Fibroblast of peridontal ligament (primary cell): Measurements from ENCODE around the gene PEX5.

ENCODE experiments used
- DNase-seq: peaks from one replicate; pipeline ENCODE4 v3.0.0-alpha.2; 2010; ENCODE audit errors: extremely low read depth

The PEX5 gene

DNA sequence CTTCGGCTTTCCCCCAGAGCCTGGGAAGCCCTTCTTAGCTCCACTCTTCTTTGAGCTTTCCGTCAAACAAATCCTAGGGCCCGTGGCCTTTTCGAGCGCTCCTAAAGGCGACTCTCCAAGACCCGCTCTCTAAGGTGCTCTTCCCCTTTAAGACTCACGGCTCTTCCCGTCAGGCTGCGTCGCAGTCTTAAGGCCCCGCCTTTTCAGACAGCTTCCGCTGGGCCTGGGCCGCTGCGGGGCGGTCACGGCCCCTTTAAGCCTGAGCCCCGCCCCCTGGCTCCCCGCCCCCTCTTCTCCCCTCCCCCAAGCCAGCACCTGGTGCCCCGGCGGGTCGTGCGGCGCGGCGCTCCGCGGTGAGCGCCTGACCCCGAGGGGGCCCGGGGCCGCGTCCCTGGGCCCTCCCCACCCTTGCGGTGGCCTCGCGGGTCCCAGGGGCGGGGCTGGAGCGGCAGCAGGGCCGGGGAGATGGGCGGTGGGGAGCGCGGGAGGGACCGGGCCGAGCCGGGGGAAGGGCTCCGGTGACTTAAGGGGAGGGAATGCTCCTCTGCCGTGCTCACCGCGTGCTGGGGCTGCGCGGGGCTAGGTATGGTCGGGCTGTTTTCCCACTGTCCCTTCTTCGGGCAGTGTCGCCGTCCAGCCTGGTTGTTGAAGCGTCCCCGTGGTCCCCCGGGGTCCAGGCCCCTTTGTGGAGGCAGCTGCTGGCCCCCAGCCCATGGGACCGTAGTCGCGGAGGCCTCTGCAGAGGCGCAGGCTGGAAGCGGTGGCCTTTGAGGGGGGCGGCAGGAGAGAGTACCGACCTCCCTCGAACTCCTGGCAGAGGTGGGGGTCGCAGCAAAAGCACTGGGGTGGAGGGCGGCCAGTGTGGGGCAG lies at the start of gene PEX5:
Gene PEX5 (plus strand): TSS at position 289 of the 870 bp plus-strand sequence. CDS start 692 bp downstream, outside the sequence.
- DNase-seq: peak; percentile 90

DNA sequence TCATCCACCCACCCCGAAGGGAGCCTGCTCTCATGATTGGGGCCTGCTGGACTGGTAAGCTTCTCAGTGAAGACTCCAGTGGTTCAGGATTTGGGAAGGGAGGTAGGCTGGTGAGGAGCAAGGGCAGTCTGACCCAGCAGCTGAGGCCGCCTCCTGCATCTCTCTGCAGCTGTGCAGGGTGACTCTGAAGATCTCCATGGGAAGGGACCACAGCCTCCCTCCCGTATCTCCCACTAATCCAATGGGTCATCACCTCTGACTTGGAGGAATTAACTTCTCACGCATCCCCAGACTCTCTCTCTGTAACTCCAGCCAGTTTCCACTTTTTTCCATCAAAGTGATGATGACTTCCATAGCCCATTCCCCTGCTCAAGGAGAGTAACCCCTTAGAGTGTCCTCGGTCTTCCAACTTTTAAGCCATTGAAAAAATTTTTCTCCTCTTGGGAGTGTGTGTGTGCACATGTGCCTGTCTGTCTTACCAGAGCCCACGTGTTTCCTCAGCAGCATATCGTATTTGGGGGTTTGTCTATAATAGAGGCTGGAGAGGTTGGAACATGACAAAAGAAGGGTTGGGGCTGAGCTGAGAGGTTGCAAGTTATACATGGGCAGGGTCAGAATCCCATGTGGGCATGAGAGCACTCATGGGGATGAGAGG lies 48.0 kb upstream of the PEX5 start:
- DNase-seq: no peak

DNA sequence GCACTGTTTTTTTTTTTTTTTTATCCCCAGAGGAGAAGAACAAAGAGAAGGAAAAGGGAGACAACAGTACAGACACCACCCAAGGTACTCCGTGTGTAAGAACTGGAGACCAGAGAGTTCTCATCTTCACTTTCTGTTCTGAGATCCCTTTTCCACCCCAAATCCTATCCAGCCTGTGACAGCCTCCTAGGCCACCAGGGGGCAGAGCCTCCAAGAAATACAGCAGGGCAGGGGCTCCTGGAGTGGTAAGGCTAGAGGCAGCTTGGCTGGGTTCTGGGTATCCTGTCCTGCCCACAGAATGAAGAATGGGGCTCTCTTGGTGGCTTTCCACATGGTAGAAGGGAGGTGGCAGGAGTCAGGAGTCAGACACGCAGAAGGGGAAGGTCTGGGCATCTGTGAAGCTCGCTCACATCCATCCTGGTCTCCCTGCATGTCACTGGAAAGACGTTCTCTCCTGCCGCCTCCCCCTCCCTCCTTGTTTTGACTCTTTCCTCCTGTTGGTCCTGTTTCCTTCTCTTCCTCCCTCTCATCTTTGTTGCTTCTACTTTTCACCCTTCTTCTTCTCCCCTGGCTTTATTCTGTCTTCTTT lies 47.3 kb upstream of the PEX5 start:
- DNase-seq: peak; percentile 47

DNA sequence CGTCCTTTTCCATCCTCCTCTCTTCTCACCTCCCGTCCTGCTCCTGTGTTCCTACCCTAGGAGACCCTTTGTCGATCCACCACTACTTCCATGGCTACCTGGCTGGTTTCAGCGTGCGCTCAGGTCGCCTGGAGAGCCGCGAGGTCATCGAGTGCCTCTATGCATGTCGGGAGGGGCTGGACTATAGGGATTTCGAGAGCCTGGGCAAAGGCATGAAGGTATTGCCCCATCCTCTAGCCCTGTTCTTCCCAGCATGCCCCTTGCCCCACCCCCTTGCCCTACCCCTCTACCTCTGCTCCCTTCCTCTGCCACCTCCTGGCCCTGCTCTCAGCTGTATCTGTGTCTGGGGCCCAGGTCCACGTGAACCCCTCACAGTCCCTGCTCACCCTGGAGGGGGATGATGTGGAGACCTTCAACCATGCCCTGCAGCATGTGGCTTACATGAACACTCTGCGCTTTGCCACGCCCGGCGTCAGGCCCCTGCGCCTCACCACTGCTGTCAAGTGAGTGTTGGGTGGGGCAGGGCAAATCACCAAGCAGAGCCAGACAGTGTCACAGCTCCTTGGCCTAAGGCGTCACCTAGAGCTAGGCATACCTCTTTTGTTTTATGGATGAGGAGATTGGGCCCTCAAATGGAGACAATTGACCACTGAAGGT lies 46.5 kb upstream of the PEX5 start:
- DNase-seq: no peak

DNA sequence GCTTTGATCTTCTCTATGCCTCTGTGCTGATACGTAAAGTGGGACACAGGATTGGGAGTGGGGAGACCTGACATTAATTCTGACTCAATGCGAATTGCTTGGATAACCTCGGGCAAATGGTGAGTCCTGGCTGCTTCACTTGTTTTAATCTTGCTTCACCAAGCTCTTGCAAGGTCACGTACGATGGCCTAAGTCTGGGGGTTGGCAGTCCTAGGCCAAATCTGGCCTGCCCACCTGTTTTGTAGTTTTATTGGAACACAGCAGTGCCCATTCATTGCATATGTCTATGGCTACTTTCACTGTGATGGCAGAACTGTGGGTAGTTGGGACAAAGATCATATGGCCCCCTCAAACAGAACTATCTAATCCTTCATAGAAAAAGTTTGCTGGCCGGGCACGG lies 45.9 kb upstream of the PEX5 start:
- no peak for DNase-seq

DNA sequence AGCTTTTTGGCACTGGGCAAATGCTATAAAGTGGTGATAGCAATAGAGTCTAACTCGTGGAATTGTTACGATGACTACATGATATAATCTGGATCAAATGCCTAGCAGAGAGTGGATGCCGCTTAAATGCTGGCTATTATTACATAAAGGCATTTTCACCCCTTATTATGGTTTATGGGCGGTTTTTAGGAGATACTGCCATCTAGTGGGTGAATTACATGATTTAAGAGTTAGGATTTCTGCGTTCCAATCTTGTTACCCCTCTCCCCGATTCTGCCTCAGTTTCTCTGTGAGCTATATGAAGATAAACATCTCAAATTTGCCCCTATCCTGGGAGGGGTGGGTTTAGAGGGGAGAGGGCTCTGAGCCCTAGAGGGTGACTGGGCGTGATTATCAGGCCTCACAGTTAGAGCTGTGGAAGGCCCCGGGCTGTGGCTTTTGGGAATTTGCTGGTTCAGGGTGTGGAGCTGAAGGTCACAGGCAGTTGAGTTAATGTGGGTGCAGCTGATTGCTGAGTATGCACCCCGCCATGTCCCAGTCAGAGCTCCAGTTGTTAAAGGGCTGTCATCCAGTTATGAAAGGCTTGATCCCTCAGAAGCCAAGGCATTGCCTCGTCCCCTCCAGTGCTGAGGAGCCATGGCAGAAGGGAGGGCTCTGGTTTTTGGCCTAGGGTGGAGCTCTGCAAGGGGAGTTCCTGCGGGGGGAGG lies 44.9 kb upstream of the PEX5 start:
- DNase-seq: peak; percentile 72

DNA sequence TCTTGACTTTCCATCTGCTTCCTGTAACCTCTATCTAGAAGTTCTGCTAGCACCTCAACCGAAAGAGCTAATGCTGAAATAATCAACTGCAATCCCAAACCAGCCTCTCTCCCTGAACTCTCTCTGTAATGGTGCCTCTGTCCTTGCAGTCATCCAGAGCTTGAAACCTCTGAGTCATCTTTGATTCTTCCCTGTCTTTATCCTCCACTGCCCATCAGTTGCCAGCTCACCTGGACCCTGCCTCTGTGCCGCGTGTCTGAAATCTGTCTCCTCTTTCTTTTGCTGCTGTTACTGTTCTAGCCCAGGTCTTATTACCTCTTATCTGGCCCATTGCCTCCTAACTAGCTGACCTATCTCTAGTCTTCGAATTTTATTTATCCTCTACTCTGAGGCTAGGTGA lies 43.8 kb upstream of the PEX5 start:
- no peak for DNase-seq

DNA sequence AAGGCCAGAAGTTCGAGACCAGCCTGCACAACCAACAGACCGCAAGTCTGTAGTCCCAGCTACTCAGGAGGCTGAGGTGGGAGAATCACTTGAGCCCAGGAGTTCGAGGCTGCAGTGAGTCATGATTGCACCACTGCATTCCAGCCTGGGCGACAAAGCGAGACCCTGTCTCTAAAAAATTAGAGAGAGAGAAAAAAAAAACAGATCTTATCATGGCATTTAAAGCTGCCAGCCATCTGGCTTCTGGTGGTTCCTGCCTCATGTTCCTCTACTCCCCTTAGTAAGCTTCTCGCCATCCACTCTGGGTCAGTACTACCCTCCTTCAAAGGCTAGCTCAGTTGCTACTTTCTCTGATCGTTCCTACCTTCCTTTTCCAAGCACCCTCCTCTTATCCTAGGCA lies 43.3 kb upstream of the PEX5 start:
- no peak for DNase-seq

DNA sequence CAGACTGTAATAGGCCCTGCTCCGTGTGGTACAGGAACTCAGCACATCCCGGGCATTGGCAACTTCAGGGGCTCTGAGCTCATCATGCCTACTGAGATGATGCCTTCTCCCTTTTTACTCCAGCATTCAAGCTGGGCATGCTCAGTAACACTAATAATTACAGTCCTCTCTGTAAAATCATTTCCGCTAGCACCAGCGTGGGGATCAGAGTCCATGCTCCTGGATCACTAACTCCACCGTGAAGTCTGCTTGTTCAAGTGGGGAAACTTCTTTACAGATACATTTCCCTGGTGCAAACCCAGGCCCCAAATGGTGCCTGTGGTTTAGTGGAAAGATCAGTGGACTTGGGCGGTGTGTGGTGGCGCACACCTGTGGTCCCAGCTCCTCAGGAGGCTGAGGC lies 42.6 kb upstream of the PEX5 start:
- no peak for DNase-seq

DNA sequence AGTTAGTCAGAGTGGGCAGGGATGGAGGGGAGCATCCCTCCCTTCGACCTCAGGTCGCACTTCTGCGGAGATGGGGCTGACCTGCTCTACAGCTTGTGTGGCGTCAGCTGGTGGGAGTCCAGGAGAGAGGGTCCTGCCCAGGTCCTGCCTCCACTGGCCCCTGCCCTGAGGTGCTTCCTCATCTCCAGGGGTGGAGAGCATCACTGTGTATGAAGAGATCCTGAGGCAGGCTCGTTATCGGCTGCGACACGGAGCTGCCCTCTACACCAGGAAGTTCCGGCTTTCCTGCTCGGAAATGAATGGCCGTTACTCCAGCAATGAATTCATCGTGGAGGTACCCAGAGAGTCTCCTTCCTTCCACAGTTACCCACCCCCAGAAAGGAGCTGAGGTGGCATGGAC lies 39.1 kb upstream of the PEX5 start:
- DNase-seq: no peak

DNA sequence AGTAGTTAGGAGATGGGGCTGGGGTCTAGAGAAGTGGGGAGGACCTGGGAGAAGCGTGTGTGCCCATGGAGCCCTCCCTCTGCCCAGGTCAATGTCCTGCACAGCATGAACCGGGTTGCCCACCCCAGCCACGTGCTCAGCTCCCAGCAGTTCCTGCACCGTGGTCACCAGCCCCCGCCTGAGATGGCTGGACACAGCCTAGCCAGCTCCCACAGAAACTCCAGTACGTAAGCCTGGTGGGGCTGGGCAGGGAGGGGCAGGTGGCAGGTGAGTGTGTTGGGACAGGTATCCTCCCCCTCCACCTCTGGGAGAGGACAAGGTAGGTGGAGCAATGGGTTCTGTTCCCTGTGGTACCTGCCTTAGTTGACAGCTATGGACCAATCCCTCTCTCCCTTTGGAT lies 38.6 kb upstream of the PEX5 start:
- DNase-seq: no peak

DNA sequence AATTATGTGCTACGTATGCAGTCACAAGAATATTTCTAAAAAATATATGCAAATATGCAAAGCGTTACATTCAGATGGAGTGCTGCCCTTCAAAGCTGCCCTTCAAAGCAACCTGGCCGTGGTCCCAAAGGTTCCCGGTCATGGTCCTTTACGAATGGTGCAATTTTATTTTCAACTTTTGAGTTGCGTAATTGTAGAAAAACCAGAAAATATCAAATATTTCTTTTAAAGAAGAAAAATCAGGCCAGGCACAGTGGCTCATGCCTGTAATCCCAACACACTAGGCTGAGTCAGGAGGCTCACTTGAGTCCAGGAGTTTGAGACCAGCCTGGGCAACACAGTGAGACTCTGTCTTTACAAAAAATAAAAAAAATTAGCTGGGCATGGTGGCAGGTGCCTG lies 38.0 kb upstream of the PEX5 start:
- no peak for DNase-seq

DNA sequence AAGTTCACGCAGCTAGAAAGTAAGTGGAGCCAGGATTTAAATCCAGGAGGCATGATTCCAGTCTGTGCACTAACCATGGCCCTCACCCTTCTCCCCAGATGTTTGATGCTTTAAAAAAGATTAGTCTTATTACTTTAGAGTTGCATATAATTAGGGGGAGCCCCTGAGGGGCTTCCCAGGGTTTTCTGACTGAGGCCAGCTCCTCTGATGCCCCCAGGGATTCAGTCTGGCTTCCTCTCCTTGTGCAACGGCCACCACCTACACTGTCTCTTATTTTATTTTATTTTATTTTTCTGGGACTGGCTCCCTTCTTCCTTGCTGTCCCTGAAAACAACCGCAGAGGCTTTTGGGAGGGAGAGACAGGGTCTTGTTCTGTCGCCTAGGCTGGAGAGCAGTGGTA lies 36.7 kb upstream of the PEX5 start:
- no peak for DNase-seq

DNA sequence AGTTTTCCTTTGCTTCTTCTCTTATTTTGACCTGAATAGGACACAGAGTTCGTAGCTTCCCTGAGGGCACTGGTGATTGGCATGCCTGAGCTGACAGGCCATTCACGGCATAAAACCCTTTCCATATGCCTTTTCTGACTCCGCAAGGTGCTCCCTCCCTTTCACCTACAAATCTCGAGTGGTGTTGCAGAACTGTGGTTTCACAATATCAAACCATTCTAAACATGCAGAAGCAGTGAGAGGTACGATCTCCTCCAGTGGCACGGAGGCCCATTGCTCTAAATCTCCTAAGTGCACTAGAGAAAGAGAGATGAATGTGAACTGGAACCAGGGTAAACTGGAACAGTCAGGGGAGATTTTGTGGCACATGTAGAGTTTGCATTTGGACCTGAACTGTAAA lies 35.4 kb upstream of the PEX5 start:
- DNase-seq: no peak

DNA sequence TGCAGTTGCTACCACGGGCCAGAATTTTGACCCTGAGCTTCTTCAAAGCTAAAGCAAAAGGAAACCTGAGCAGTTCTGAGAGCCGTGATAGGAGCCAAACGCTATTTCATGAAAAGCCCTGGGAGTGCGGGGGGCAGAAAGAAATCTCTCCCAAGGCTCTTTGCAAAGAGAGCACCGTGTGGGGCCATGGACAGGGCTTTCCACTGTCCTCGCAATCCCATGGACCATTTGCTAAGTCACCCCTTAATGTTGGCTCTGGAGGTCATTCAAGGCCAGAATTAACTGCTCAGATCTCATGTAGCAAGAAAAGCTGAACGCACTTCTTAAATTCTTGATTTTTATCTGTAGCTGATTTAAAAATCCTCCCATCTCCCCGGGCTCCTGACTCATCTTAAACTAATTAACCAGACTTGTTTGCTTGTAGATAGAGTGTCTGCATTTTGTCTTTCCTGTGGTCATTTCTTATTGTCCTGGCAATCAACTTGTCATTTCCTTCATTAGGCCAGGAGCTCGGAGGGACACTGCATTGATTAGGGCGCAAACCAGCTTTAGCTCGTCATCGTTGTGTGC lies 34.5 kb upstream of the PEX5 start:
- DNase-seq: no peak

DNA sequence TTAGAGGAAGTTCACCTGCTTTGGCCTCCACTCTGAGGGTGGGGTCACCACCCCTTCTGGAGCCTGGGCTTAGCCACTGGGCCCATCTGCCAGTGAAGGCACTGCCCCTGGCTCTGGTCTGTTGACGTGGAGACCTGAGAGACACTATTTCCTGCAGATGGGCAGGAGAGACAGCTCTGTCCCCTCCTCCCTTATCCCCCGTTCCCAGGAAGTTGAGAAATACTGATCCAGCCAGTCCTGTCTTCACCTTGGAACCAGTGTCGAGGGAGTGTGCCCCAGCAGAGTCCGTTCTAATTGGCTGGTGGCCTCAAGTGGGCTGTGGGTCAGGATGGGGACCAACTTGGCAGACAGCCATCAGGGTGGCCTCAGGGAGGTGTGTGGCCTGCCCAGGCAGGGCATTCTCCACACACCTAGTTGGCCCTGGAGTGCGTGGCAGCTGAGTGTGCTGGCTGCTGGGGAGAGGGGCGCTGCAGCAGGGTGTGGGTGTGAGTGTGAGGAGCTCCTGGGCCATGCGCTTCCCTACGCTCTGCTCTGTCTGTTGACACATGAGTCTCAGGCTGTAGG lies 33.9 kb upstream of the PEX5 start:
- DNase-seq: no peak

DNA sequence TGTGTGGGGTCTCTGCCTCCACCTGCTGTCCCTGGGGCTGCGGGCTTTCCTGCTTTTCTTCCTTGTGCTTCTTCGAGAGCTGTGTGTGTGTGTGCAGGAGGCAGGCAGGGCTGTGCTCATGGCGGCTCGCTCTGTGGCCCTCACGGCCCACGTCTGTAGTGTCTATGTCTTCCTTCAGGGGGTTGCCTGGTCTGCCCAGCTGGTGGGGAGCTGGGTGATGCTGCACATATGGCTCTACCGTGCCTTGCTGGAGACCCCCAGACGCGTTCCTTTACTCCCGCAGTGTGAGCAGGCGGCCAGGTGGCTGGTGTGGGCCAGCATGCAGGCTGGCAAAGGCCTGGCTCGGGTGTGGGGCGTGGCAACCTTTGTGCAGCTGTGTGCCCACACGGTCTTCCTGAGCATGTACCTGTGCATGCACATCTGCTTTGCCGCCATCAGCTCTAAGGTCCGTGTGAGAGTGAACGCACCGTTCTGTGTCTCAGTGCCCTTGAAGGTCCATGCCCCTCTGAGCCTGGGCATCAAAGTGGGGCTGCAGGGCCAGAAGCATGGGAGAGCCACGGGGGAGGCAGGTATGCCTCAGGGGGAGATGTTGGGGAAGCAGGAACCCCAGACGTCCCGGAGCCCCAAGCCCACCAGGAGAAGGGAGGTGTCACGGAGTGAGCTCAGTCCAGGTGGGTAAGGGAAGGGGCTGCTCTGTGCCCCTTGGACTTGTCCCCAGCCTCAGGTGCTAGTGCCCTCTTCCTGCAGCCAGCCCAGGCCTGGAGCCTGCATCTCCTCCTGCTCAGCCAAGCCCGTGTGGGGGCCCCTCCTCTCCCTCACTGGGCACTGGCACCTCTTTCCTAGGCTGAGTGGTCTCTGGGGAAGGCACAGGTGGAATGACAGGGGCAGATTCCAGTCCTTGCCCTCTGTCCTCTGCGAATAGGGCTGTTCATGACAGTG lies 33.0 kb upstream of the PEX5 start:
- no peak for DNase-seq

DNA sequence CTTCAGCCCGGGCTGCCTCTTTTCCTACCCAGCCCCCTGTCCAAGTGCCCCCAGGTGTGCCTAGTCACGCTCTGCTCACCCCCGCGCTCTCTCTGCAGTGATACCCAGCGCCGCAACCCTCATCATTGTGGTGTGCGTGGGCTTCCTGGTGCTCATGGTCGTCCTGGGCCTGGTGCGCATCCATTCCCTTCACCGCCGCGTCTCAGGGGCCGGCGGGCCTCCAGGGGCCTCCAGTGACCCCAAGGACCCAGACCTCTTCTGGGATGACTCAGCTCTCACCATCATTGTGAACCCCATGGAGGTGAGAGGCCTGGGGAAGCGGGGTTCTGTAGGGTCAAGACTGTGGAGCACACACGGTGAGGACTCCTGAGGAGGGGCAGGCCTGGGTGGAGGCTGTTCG lies 32.1 kb upstream of the PEX5 start:
- no peak for DNase-seq

DNA sequence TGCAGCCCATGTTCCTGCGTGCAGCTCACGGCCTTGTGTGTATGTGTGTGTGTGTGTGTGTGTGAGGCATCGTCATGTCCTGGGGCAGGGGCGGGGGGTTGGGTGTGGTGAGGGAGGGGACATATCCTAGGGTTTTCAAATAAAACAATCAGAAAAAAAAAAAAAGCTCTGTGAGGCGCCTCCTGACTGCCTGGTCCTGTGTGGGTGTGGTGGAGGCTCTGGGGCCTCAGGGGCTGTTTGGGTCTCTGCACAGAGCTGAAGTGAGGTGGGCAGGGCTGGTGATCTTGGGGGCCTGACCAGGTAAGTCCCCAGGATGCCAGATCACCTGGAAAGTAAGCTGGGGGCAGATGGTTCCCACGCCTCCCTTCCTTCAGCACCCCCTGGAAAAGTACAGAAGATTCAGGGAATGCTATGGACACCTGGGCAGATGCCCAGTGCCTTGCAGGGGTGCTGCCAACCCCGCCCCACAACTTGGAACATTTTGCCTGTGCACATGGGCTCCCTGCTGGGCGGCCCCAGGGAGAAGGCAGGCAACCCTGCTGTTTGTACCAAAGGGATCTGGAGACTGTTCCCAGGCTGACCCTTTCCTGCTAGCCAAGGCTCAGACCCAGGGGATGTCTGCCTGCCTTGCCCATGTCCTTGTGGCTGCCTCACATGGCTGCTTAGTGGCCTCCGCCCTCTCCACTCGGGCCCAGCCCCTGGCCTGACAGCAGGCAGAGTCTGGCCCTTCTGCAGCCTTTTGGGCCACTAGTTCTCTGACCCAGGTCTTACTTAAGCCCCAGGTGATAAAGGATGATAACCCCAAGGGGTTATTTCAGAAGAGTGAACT lies 30.5 kb upstream of the PEX5 start:
- DNase-seq: no peak
